Activated CD8-positive, alpha-beta memory T cell treated with anti-CD3 and anti-CD28 coated beads, Interleukin-2, amount 50 U/mL, for 1 hour (primary cell): Measurements from ENCODE around the gene LYRM4.
"Not testable (repeated sequence)": the region's sequence is repeated elsewhere in the genome, so short reads cannot be mapped to it uniquely, and the experiment has no call there.

Source experiments
- DNase-seq: peaks from one replicate; pipeline ENCODE4 v3.0.0-alpha.2; 2020; ENCODE audit errors: extremely low read depth

LYRM4 gene

GRCh38 chr6:5121956-5122355, 138.8 kb downstream of the LYRM4 start:
- no peak for DNase-seq

DNA sequence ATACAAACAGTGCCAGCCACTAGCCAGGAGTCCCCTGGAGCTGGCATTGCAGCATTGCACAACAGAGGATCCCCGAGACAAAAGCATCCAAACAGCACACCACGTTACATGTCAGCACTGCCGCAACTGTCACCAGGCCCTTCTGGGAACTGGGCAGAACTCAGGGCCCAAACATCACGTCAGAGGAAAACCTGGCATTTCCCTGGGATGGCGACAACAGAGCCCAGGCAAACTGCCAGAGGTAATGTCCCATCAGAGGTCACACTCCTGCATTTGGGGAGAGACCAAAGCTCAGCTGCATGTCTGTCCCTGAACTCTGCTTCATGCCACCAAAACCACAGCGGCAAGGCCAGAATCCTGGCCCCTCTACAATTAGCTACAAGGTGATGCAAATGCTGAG, 139.3 kb downstream of the LYRM4 start:
- DNase-seq, result no peak

DNA sequence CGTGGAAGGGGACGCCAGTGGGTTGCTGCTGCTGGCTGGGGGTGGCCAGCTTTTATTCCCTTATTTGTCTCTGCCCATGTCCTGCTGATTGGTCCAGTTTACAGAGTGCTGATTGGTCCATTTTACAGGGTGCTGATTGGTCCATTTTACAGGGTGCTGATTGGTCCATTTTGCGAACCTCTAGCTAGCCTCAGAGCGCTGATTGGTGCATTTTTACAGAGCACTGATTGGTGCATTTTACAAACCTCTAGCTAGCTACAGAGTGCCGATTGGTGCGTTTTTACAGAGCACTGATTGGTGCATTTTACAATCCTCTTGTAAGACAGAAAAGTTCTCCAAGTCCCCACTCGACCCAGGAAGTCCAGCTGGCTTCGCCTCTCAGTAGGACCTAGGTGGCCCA, 140.2 kb downstream of the LYRM4 start:
- DNase-seq, result not testable (repeated sequence)

DNA sequence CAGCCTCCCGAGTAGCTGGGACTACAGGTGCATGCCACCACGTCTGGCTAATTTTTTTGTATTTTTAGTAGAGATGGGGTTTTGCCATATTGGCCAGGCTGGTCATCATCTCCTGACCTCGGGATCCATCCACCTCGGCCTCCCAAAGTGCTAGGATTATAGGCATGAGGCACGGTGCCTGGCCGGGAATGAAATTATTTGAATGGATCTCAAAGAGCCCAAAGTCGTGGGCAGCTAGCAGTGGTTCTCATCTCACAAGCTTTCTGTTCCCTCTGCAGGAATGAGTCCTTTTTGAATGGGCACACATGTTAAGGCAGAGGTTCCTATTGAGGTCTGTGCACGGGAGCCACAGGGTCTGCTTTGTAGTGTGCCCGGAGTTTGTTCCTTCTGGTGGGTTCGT, 140.7 kb downstream of the LYRM4 start:
- no peak for DNase-seq

GRCh38 chr6:5119090-5119951, 141.4 kb downstream of the LYRM4 start:
- DNase-seq, result no peak

DNA sequence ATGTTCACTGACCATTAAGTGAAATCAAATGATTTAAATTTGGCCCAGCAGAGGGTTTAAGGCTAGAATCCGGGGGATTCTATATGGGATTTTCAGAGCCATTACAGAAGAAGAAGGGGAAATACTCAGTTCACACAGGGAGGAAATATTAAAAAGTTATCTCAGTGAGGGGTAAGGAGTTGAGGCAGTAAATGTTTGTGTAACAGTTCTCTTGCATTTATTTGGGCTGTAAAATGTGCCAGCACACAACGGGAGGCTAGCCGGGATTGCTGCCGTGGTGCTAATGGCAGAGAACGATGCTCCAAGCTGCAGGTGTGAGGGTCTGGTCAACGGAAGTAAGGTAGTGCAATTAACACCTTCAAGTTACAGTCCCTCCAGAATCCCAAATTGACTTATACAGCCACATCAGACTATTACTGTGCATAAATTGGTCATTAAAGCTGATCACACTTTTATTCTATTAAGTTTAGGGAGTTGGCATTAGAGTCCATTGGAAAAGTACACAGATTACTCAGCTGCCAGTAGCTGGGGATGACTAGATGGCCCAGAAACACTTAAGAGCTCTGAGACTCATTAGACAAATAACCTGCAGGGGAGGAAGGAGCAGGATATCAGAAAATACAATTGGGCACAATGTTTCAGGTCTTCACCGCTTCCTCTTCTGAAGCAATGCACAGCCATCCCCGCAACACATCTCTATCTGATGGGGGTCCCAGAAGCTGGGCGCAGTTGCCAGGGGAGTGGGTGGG, 144.3 kb downstream of the LYRM4 start:
- DNase-seq, result no peak

DNA sequence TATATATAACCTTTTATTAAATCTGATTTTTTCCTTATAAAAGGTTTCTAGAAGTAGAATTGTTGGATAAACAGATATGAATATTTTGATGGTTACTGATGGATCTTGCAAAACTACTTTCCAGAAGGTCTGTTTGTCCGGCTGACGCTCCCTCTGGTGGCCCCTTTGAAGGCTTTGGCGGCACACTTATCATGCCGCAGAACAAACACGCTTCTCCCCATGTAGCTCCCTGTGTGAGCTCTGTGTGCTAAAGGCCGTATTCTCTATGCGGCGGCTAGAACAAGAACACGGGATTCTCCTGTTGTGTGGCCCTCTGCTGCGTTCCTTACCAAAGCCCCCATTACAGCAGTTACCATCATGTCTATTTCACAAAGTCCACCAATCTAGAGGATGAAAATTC, 145.6 kb downstream of the LYRM4 start:
- no peak for DNase-seq

DNA sequence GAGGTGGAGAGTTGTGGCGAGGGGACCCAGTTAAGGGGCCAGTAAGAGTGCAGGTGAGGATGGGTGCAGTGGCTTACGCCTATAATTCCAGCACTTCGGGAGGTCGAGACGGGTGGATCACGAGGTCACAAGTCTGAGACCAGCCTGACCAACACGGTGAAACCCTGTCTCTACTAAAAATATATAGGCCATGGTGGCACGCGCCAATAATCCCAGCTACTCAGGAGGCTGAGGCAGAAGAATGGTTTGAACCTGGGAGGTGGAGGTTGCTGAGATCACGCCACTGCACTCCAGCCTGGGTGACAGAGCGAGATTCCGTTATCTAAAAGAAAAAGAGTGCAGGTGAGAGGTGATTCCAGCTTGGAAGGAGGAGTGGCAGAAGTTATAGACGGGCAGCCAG, 147.7 kb downstream of the LYRM4 start:
- DNase-seq, result no peak

DNA sequence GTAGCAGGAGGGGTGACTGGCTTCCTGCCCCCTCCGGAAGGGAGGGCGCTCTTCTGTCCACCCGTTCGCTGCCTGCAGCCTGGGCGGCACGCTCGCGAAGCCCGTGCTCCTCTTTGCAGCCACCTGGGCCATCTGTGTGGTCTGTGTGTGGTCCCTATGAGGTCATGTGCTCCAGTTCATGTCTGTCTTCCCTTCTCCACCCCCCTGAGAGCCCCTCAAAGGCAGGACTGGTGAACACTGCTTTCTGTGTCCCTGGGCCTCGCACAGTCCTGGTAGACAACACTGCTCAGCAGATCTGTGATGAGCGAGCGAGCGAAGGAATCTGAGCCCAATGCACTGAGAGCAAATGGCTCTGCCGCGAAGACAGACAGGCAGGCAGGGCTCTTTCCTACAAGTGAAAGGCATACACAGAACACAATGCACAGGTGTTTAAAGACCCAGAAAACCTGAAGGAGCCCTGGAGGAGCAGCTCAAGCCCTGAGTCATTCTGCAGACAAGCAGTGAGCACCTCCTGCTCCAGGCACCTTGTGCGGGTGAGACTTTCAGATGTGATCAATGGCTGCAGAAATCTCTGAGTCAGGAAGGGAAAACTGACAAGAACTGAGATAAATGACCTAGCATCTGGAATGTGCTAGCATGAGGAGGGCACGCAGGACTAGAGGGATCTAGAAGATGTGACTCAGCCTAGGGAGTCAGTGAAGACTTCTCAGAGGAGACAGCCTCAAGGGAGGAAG, 148.5 kb downstream of the LYRM4 start:
- no peak for DNase-seq

- no peak for DNase-seq
These were observed 149.1 kb downstream of the LYRM4 start for GRCh38 chr6:5111626-5112025.

DNA sequence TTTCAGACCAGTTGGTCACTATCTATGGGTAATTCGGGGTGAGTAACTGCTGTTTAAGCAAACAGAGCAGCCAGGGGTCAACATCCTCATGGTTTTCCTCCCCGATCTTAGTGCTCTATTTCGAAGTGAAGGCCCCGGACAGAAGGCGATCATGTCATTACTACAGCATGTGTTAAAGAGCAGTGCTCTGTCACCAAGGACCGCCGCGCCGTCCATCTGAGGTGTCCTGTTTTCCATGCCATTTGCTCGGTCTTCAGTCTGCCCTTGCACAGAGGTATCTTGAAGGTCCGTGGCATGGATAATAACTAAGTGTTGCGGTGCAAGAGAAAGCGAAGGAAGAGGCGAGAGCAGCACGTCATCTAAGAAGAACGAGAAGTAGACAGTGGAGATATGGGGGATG, 150.5 kb downstream of the LYRM4 start:
- no peak for DNase-seq

DNA sequence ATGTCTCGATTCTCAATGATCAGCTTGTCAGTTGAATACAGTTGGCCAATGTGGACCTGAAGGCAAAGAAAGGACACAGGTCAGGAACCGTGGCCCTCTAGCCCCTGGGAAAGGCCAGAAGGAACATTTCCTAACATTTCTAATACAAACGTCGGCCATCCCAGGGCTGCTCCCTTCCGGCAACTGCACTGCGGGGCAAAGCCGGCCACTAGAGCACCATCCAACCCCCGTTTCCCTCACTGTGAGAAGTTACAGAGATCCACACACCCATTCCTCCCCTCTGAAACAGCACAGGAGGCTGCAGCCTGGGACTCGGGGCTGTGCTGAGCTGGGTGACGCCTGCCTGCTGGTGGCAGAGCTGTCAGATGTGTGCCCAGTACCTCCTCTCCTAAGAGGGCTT, 151.3 kb downstream of the LYRM4 start:
- DNase-seq, result no peak

- DNase-seq, result no peak
These were observed 152.1 kb downstream of the LYRM4 start for GRCh38 chr6:5108536-5109150.

DNA sequence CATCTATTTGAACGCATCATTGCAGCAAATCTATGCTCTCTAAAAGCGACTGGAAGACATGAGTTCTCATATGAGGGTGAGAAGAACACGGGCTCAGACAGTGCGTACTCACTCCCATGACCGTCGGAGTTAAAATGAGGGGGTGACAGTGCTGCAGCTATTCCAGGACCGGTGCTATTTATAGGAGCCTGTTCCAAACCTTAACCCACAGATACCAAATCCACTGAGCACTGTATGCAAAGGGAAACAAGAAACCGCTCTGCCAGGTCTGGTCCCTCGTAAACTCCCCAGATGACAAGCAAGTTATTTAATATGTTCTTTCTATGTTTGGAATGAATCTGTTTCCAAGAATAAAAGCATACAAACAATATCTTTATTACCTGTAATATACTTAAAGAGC, 152.7 kb downstream of the LYRM4 start:
- DNase-seq, result no peak

- DNase-seq, result no peak
These were observed 153.4 kb downstream of the LYRM4 start for GRCh38 chr6:5107341-5107740.

DNA sequence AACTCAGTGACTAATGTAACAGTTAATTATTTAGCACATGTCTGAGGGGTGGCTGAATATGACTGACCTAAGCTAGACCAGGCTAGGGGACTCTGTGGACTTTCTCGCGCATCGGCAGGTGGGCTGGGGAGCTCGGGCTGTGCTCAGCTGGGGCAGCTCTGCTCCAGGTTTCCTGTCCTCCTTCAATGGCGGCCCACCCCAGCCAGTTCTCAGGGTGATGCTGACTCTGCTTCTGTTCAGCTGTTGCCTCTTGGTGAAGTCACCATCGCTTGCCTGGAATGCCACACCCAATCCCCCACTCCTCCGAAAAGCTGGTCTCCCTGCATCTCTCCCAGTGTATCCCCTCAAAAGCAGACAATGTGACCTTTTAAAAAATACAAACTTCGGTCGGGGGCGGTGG, 155.6 kb downstream of the LYRM4 start:
- DNase-seq, result no peak

DNA sequence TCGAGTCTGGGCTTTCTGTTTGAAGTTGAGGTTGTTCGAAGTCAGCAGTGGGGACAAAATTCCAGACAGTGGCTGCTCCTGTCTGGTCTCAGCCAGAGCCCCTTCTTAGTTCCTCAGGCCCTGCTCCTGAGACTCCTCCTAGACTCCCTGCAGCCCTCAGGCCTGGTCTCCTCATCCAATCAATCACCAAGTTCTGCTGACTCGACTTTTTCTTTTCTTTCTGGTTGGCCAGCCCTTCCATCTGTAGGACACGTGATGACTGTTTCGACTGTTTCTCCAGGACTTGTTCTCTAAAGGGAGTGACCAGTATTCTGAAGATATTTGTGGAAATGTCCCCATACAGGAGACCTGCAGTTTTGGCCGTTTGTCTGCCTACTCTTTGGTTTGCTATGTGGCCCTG, 156.1 kb downstream of the LYRM4 start:
- DNase-seq, result no peak

GRCh38 chr6:5103250-5103649, 157.5 kb downstream of the LYRM4 start:
- no peak for DNase-seq

- DNase-seq, result no peak
These were observed 158.3 kb downstream of the LYRM4 start for GRCh38 chr6:5102267-5102970.

DNA sequence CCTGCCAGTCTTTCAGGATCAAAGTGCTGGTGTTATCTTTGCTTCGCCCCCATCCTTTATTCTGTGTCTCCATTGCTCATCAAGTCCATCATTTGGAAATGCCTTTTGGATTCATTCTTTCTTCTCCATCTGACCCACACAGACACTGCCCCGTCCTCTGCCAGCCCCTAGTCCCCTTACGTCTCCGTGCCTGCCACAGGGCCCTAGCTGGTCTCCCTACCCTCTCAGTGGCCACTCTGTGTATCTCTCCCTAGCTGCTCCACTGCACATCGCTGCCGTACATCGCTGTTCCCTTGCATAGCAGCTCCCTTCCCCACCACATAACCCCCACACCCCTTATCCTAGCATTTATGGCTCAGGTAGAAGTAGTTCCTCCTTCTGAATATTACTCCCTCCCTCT, 159.9 kb downstream of the LYRM4 start:
- no peak for DNase-seq

GRCh38 chr6:5099537-5099936, 161.2 kb downstream of the LYRM4 start:
- no peak for DNase-seq
